Measurements from ENCODE around the gene TMEM63B. TPM values are rescaled to one million over a fixed set of nuclear protein-coding genes. Genes with fewer than 3 reads are reported as not detected.

TMEM63B gene
- total and polyA plus RNA-seq, 5 donors from 2014 or later, result 1.3 to 20.5 (median 1.4) TPM

- H3K27me3 Mint-ChIP-seq, result no peaks in the 10 kb centered on the region
- H3K36me3 ChIP-seq (ENCODE audit: control insufficient read depth, insufficient read depth, low read length), result peaks cover 25% of the 10 kb centered on the region
Observed at GRCh38 chr6:44105993-44106740, 21.2 kb upstream of the TMEM63B start.

GRCh38 chr6:44107017-44107416 is 20.3 kb upstream of the TMEM63B start:
- Mint-ChIP-seq H3K4me1 (peaks cover 0 to 12% (median 5%) of the 10 kb centered on the region in 4 donors), H3K9me3 (no peaks in the 10 kb centered on the region), H3K27ac (peak overlapping the region in 1 of 3 donors; percentile 20), H3K27me3 (no peaks in the 10 kb centered on the region), H3K4me3 (no peak overlapping the region), H3K36me3 (peaks cover 18% of the 10 kb centered on the region)
- Histone ChIP-seq H3K9me3 (ENCODE audit: control insufficient read depth in 2 of 2, low read length in 2 of 2) (no peaks in the 10 kb centered on the region), H3K36me3 (ENCODE audit: control insufficient read depth, insufficient read depth, low read length) (peaks cover 33% of the 10 kb centered on the region), H3K4me3 (ENCODE audit: low read depth, low read length) (no peak overlapping the region), H3K4me1 (ENCODE audit: control insufficient read depth, insufficient read depth, low read length, poor library complexity, severe bottlenecking) (no peaks in the 10 kb centered on the region), H3K27ac (ENCODE audit: insufficient read depth, low read length, poor library complexity, severe bottlenecking) (no peak overlapping the region), H3K27me3 (ENCODE audit: control insufficient read depth, insufficient read depth, low read length) (no peaks in the 10 kb centered on the region)
- ATAC-seq (ENCODE audit: low read depth in 2 of 2) (no peak), DNase-seq (no peak)

More at GRCh38 chr6:44105993-44106740, 21.2 kb upstream of the TMEM63B start:
- no peak overlapping the region for H3K4me3 Mint-ChIP-seq
- ATAC-seq (ENCODE audit: low read depth in 2 of 2) (no peak), DNase-seq (no peak)
- H3K9me3 Mint-ChIP-seq, result no peaks in the 10 kb centered on the region
- no peaks in the 10 kb centered on the region for H3K4me1 ChIP-seq (ENCODE audit: control insufficient read depth, insufficient read depth, low read length, poor library complexity, severe bottlenecking)
- no peaks in the 10 kb centered on the region for H3K9me3 ChIP-seq (ENCODE audit: control insufficient read depth in 2 of 2, low read length in 2 of 2)
- peaks cover 10% of the 10 kb centered on the region for H3K36me3 Mint-ChIP-seq
- H3K27ac Mint-ChIP-seq, result peak overlapping the region in 1 of 3 donors; percentile 84
- peaks cover 0 to 12% (median 4%) of the 10 kb centered on the region in 4 donors for H3K4me1 Mint-ChIP-seq
- H3K27me3 ChIP-seq (ENCODE audit: control insufficient read depth, insufficient read depth, low read length), result no peaks in the 10 kb centered on the region
- no peak overlapping the region for H3K4me3 ChIP-seq (ENCODE audit: low read depth, low read length)
- H3K27ac ChIP-seq (ENCODE audit: insufficient read depth, low read length, poor library complexity, severe bottlenecking), result no peak overlapping the region

- no peak for DNase-seq
- H3K36me3 ChIP-seq (ENCODE audit: control insufficient read depth, insufficient read depth, low read length), result peaks cover 46% of the 10 kb centered on the region
- Mint-ChIP-seq H3K27me3 (no peaks in the 10 kb centered on the region), H3K4me1 (peaks cover 0 to 10% (median 5%) of the 10 kb centered on the region in 4 donors), H3K9me3 (no peaks in the 10 kb centered on the region), H3K27ac (no peak overlapping the region), H3K4me3 (no peak overlapping the region), H3K36me3 (peaks cover 26% of the 10 kb centered on the region)
- no peak overlapping the region for H3K27ac ChIP-seq (ENCODE audit: insufficient read depth, low read length, poor library complexity, severe bottlenecking)
- H3K27me3 ChIP-seq (ENCODE audit: control insufficient read depth, insufficient read depth, low read length), result no peaks in the 10 kb centered on the region
- H3K4me1 ChIP-seq (ENCODE audit: control insufficient read depth, insufficient read depth, low read length, poor library complexity, severe bottlenecking), result no peaks in the 10 kb centered on the region
- no peak for ATAC-seq (ENCODE audit: low read depth in 2 of 2)
- no peaks in the 10 kb centered on the region for H3K9me3 ChIP-seq (ENCODE audit: control insufficient read depth in 2 of 2, low read length in 2 of 2)
- H3K4me3 ChIP-seq (ENCODE audit: low read depth, low read length), result no peak overlapping the region
Observed at GRCh38 chr6:44108471-44108870, 18.9 kb upstream of the TMEM63B start.

GRCh38 chr6:44109212-44109611 is 18.1 kb upstream of the TMEM63B start:
- Histone ChIP-seq H3K4me3 (ENCODE audit: low read depth, low read length) (no peak overlapping the region), H3K27ac (ENCODE audit: insufficient read depth, low read length, poor library complexity, severe bottlenecking) (no peak overlapping the region), H3K9me3 (ENCODE audit: control insufficient read depth in 2 of 2, low read length in 2 of 2) (no peaks in the 10 kb centered on the region), H3K4me1 (ENCODE audit: control insufficient read depth, insufficient read depth, low read length, poor library complexity, severe bottlenecking) (no peaks in the 10 kb centered on the region), H3K27me3 (ENCODE audit: control insufficient read depth, insufficient read depth, low read length) (no peaks in the 10 kb centered on the region), H3K36me3 (ENCODE audit: control insufficient read depth, insufficient read depth, low read length) (peaks cover 48% of the 10 kb centered on the region)
- Mint-ChIP-seq H3K9me3 (no peaks in the 10 kb centered on the region), H3K27me3 (no peaks in the 10 kb centered on the region), H3K27ac (peak overlapping the region in 1 of 3 donors; percentile 86), H3K4me1 (peaks cover 0 to 10% (median 5%) of the 10 kb centered on the region in 4 donors), H3K4me3 (no peak overlapping the region), H3K36me3 (peaks cover 33% of the 10 kb centered on the region)
- no peak for DNase-seq
- no peak for ATAC-seq (ENCODE audit: low read depth in 2 of 2)

- peaks cover 35% of the 10 kb centered on the region for H3K36me3 Mint-ChIP-seq
- H3K9me3 Mint-ChIP-seq, result no peaks in the 10 kb centered on the region
- DNase-seq (no peak), ATAC-seq (ENCODE audit: low read depth in 2 of 2) (no peak)
- Histone ChIP-seq H3K36me3 (ENCODE audit: control insufficient read depth, insufficient read depth, low read length) (peaks cover 44% of the 10 kb centered on the region), H3K27me3 (ENCODE audit: control insufficient read depth, insufficient read depth, low read length) (no peaks in the 10 kb centered on the region), H3K27ac (ENCODE audit: insufficient read depth, low read length, poor library complexity, severe bottlenecking) (no peak overlapping the region), H3K9me3 (ENCODE audit: control insufficient read depth in 2 of 2, low read length in 2 of 2) (no peaks in the 10 kb centered on the region), H3K4me1 (ENCODE audit: control insufficient read depth, insufficient read depth, low read length, poor library complexity, severe bottlenecking) (no peaks in the 10 kb centered on the region), H3K4me3 (ENCODE audit: low read depth, low read length) (no peak overlapping the region)
- H3K27ac Mint-ChIP-seq, result peak overlapping the region in 1 of 3 donors; percentile 91
- no peaks in the 10 kb centered on the region for H3K27me3 Mint-ChIP-seq
- no peak overlapping the region for H3K4me3 Mint-ChIP-seq
- H3K4me1 Mint-ChIP-seq, result peaks cover 0 to 10% (median 5%) of the 10 kb centered on the region in 4 donors
Observed at GRCh38 chr6:44110005-44110676, 17.2 kb upstream of the TMEM63B start.

GRCh38 chr6:44110966-44111365 is 16.4 kb upstream of the TMEM63B start:
- peak overlapping the region in 2 of 3 donors; percentile 6 to 63 for H3K27ac Mint-ChIP-seq
- Histone ChIP-seq H3K27me3 (ENCODE audit: control insufficient read depth, insufficient read depth, low read length) (no peaks in the 10 kb centered on the region), H3K27ac (ENCODE audit: insufficient read depth, low read length, poor library complexity, severe bottlenecking) (no peak overlapping the region)

GRCh38 chr6:44111434-44112417 is 15.6 kb upstream of the TMEM63B start:
- H3K4me1 Mint-ChIP-seq, result peaks cover 0 to 17% (median 8%) of the 10 kb centered on the region in 4 donors
- Histone ChIP-seq H3K27ac (ENCODE audit: insufficient read depth, low read length, poor library complexity, severe bottlenecking) (no peak overlapping the region), H3K9me3 (ENCODE audit: control insufficient read depth in 2 of 2, low read length in 2 of 2) (no peaks in the 10 kb centered on the region), H3K4me1 (ENCODE audit: control insufficient read depth, insufficient read depth, low read length, poor library complexity, severe bottlenecking) (no peaks in the 10 kb centered on the region), H3K36me3 (ENCODE audit: control insufficient read depth, insufficient read depth, low read length) (peaks cover 47% of the 10 kb centered on the region), H3K27me3 (ENCODE audit: control insufficient read depth, insufficient read depth, low read length) (no peaks in the 10 kb centered on the region), H3K4me3 (ENCODE audit: low read depth, low read length) (no peak overlapping the region)
- peaks cover 38% of the 10 kb centered on the region for H3K36me3 Mint-ChIP-seq
- DNase-seq (no peak), ATAC-seq (ENCODE audit: low read depth in 2 of 2) (no peak)
- H3K4me3 Mint-ChIP-seq, result no peak overlapping the region
- H3K27ac Mint-ChIP-seq, result peak overlapping the region; percentile 11 to 63 (median 18)
- no peaks in the 10 kb centered on the region for H3K27me3 Mint-ChIP-seq
- H3K9me3 Mint-ChIP-seq, result no peaks in the 10 kb centered on the region

More at GRCh38 chr6:44110966-44111365, 16.4 kb upstream of the TMEM63B start:
- H3K27me3 Mint-ChIP-seq, result no peaks in the 10 kb centered on the region
- DNase-seq, result no peak
- peaks cover 0 to 13% (median 6%) of the 10 kb centered on the region in 4 donors for H3K4me1 Mint-ChIP-seq
- H3K36me3 ChIP-seq (ENCODE audit: control insufficient read depth, insufficient read depth, low read length), result peaks cover 47% of the 10 kb centered on the region
- H3K4me3 Mint-ChIP-seq, result no peak overlapping the region
- H3K4me1 ChIP-seq (ENCODE audit: control insufficient read depth, insufficient read depth, low read length, poor library complexity, severe bottlenecking), result no peaks in the 10 kb centered on the region
- H3K36me3 Mint-ChIP-seq, result peaks cover 40% of the 10 kb centered on the region
- no peaks in the 10 kb centered on the region for H3K9me3 Mint-ChIP-seq
- ATAC-seq (ENCODE audit: low read depth in 2 of 2), result no peak
- H3K9me3 ChIP-seq (ENCODE audit: control insufficient read depth in 2 of 2, low read length in 2 of 2), result no peaks in the 10 kb centered on the region
- H3K4me3 ChIP-seq (ENCODE audit: low read depth, low read length), result no peak overlapping the region

All from CD4-positive, CD25-positive, alpha-beta regulatory T cell (primary cell).